B cell (primary cell): ENCODE data around the gene HOXB8. TPM values are rescaled to one million over a fixed set of nuclear protein-coding genes. Genes with fewer than 3 reads are reported as not detected.

Source experiments
- ATAC-seq: fragments of 200-7000 bp; cut with Tn5 transposase; one replicate; pipeline ENCODE4 v1.10.0; 2021; ENCODE audit warnings: low read depth, mild to moderate bottlenecking, moderate number of reproducible peaks, moderate library complexity
- CTCF ChIA-PET: fragments of 350-600 bp; sonication (Branson Sonifier 250); formaldehyde crosslinking; loops from one replicate; lab custom pipeline; 2021; ENCODE audit warnings: antibody characterized with exemption, inconsistent platforms; lab: Charles Lee
- POLR2A ChIA-PET: fragments of 350-600 bp; sonication (Branson Sonifier 250); formaldehyde crosslinking; loops from one replicate; lab custom pipeline; 2021; ENCODE audit warnings: antibody characterized with exemption; lab: Charles Lee
- DNase-seq: peaks from one replicate; pipeline ENCODE4 v3.0.0; 2013
- H2AFZ ChIP-seq: 2 replicates; pipeline ENCODE4 v1.6.1; 2012; ENCODE audit warnings: mild to moderate bottlenecking, low read depth, low read length; ENCODE audit not compliant: insufficient read depth, poor library complexity, severe bottlenecking
- H3K27ac ChIP-seq, 2 donors: 1 replicate in 1 of 2; 2 replicates in 1 of 2; pipeline ENCODE4 v1.5.1; 2012 to 2013; ENCODE audit warnings: low read length in 2 of 2, mild to moderate bottlenecking in 2 of 2, moderate library complexity in 1 of 2
- H3K27me3 ChIP-seq, 4 experiments: fragments of 200-600 bp in 1 of 4; sonication (generic) in 1 of 4; replicated peaks in 1 of 4; 1 replicate in 2 of 4; 2 replicates in 2 of 4; pipeline versions ENCODE4 v1.6.1 to v1.7.0; 2013 to 2016; ENCODE audit warnings: low read length in 3 of 4, mild to moderate bottlenecking in 2 of 4, mixed read lengths in 1 of 4, moderate library complexity in 1 of 4; ENCODE audit not compliant: insufficient read depth in 4 of 4, control insufficient read depth in 3 of 4; ENCODE audit errors: control extremely low read depth in 1 of 4
- H3K36me3 ChIP-seq, 2 experiments: replicated peaks in 1 of 2; 1 replicate in 1 of 2; 2 replicates in 1 of 2; pipeline versions ENCODE4 v1.6.1 to v1.7.1; 2013; ENCODE audit warnings: low read length in 1 of 2; ENCODE audit not compliant: insufficient read depth in 2 of 2, control insufficient read depth in 1 of 2; ENCODE audit errors: control extremely low read depth in 1 of 2, extremely low read depth in 1 of 2
- H3K4me1 ChIP-seq, 2 donors: fragments of 200-600 bp in 1 of 2; sonication (generic) in 1 of 2; 1 replicate in 1 of 2; 2 replicates in 1 of 2; pipeline versions ENCODE4 v1.5.1 to v1.6.1; 2013 to 2017; ENCODE audit warnings: low read length in 2 of 2; ENCODE audit not compliant: control insufficient read depth in 2 of 2, insufficient read depth in 2 of 2
- H3K4me2 ChIP-seq: replicated peaks from 2 replicates; pipeline ENCODE3; 2012; ENCODE audit warnings: mild to moderate bottlenecking, low read depth, low read length; ENCODE audit not compliant: poor library complexity, severe bottlenecking
- H3K4me3 ChIP-seq, 5 experiments: fragments of 200-600 bp in 1 of 5; sonication (generic) in 1 of 5; 1 replicate in 3 of 5; 2 replicates in 2 of 5; pipeline versions ENCODE4 v1.5.1 to v1.7.0; 2011 to 2016; ENCODE audit warnings: low read length in 4 of 5, mild to moderate bottlenecking in 4 of 5, low read depth in 2 of 5, control low read depth in 1 of 5, moderate library complexity in 1 of 5; ENCODE audit not compliant: insufficient read depth in 1 of 5; ENCODE audit errors: control extremely low read depth in 1 of 5, extremely low read depth in 1 of 5
- H3K79me2 ChIP-seq: fragments of 200-600 bp; sonication (generic); one replicate; pipeline ENCODE4 v1.6.0; 2016; ENCODE audit warnings: low read length; ENCODE audit not compliant: control insufficient read depth, insufficient read depth
- H3K9ac ChIP-seq: fragments of 200-600 bp; sonication (generic); 2 replicates; pipeline ENCODE4 v1.6.1; 2017; ENCODE audit warnings: mild to moderate bottlenecking, low read length, moderate library complexity
- H3K9me3 ChIP-seq, 3 donors: one replicate each; pipeline versions ENCODE4 v1.6.1 to v1.7.1; 2013; ENCODE audit warnings: low read length in 2 of 3; ENCODE audit not compliant: control insufficient read depth in 2 of 3, insufficient read depth in 1 of 3; ENCODE audit errors: control extremely low read depth in 1 of 3
- H4K20me1 ChIP-seq: 2 replicates; pipeline ENCODE4 v1.6.0; 2012; ENCODE audit warnings: mild to moderate bottlenecking, low read length; ENCODE audit not compliant: insufficient read depth, control insufficient read depth, poor library complexity, severe bottlenecking
- H3K27ac Mint-ChIP-seq: one replicate; pipeline ENCODE4 v1.8.0; 2021; ENCODE audit warnings: mixed read lengths
- H3K27me3 Mint-ChIP-seq: one replicate; pipeline ENCODE4 v1.8.0; 2021; ENCODE audit warnings: mixed read lengths
- H3K4me1 Mint-ChIP-seq: one replicate; pipeline ENCODE4 v1.8.0; 2021; ENCODE audit warnings: mixed read lengths
- H3K4me3 Mint-ChIP-seq: one replicate; pipeline ENCODE4 v1.8.0; 2021; ENCODE audit warnings: mixed read lengths
- H3K9me3 Mint-ChIP-seq: one replicate; pipeline ENCODE4 v1.8.0; 2022; ENCODE audit warnings: mixed read lengths; ENCODE audit not compliant: insufficient read depth
- EZH2 ChIP-seq: IDR thresholded peaks from 2 replicates; pipeline ENCODE4 v1.6.1; 2012; ENCODE audit warnings: borderline replicate concordance, low read depth, mild to moderate bottlenecking, moderate library complexity, low read length; ENCODE audit not compliant: insufficient read depth, poor library complexity, severe bottlenecking
- WGBS: methylation state at CpG from one replicate; pipeline ENCODE4 v1.1.5; 2013; ENCODE audit warnings: missing lambda C conversion rate; ENCODE audit not compliant: insufficient coverage; 5-methylcytosine and 5-hydroxymethylcytosine counted together
- intact Hi-C: fragments of 100-400 bp; cut with micrococcal nuclease; formaldehyde crosslinking; loops from one replicate; pipeline ENCODE4 v1.10.0; 2022
- polyA plus RNA-seq: library from polyadenylated mRNA; depleted of rRNA; stranded (reverse); fragments of >200 nt; gene quantifications from 2 replicates; pipeline ENCODE4 v1.2.3, GENCODE V29; 2012
- total RNA-seq, 2 donors: library from RNA; stranded (reverse); fragments of 120-200 nt in 1 of 2; gene quantifications; 1 replicate in 1 of 2; 2 replicates in 1 of 2; pipeline versions ENCODE4 v1.2.3 to v1.2.4, GENCODE V29; 2013 to 2022
- TF ChIP-seq, protein P1 (sequence below): fragments of 200-600 bp; IDR thresholded peaks from one replicate; pipeline ENCODE4 v1.8.0; 2022; ENCODE audit warnings: antibody characterized with exemption, mild to moderate bottlenecking

HOXB8 gene
- total and polyA plus RNA-seq, 2 donors (not counting 1 experiment from before 2014, with no cell fraction given) = not detected

DNA sequence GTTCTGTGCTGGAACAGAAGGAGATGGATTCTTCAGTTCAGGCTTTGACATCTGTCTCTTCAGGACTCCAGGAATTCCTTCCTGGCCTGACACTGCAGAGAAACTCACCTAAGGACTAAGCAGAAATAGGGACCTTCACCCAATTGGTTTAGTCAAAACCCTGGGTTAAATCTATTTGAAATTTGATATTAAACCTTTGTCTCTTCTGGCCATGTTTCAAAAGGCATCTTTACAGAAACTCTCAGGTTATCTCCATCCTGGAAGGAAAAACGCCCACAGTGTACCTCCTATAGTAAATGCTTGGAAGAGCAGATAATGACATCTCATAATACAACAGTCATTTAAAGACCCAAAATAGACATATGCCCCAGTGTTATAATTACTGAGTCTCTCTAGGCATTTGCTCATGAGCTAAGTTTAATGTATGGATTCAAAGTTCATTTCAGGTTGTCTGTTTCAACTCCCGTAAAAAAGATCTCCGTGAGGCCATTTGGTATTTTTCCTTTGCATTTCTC is 31.3 kb downstream of the HOXB8 start:
- Histone ChIP-seq H3K36me3 (no peaks in the 10 kb centered on the region), H3K79me2 (no peaks in the 10 kb centered on the region), H2AFZ (no peak overlapping the region), H3K4me3 (no peak overlapping the region), H3K27ac (no peak overlapping the region), H3K9me3 (peaks cover 0 to 27% (median 0%) of the 10 kb centered on the region in 3 donors), H3K4me2 (no peak overlapping the region), H3K27me3 (peaks cover 0 to 99% (median 90%) of the 10 kb centered on the region in 4 experiments), H3K4me1 (peaks cover 50 to 60% of the 10 kb centered on the region in 2 donors), H4K20me1 (peaks cover 4% of the 10 kb centered on the region), H3K9ac (no peak overlapping the region)
- peaks cover 94% of the 10 kb centered on the region for H3K27me3 Mint-ChIP-seq
- H3K9me3 Mint-ChIP-seq = no peaks in the 10 kb centered on the region
- ATAC-seq (no peak), DNase-seq (no peak)
- ChIA-PET POLR2A (no interaction called here), CTCF (interaction anchor here (0.9 to 2.2 kb wide), 3 partner anchors 29 to 248 kb away, joined by 4 to 20 read pairs (median 4); no protein-coding TSS in a partner anchor)
- intact Hi-C loops = no loop called here
- peaks cover 49% of the 10 kb centered on the region for H3K4me1 Mint-ChIP-seq
- H3K27ac Mint-ChIP-seq = no peak overlapping the region
- no peak for TF ChIP-seq EZH2
- TF ChIP-seq, protein P1, sequence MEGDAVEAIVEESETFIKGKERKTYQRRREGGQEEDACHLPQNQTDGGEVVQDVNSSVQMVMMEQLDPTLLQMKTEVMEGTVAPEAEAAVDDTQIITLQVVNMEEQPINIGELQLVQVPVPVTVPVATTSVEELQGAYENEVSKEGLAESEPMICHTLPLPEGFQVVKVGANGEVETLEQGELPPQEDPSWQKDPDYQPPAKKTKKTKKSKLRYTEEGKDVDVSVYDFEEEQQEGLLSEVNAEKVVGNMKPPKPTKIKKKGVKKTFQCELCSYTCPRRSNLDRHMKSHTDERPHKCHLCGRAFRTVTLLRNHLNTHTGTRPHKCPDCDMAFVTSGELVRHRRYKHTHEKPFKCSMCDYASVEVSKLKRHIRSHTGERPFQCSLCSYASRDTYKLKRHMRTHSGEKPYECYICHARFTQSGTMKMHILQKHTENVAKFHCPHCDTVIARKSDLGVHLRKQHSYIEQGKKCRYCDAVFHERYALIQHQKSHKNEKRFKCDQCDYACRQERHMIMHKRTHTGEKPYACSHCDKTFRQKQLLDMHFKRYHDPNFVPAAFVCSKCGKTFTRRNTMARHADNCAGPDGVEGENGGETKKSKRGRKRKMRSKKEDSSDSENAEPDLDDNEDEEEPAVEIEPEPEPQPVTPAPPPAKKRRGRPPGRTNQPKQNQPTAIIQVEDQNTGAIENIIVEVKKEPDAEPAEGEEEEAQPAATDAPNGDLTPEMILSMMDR = no peak
- H3K4me3 Mint-ChIP-seq = no peak overlapping the region
- no CpG with 5 or more reads among the region's 3 CpGs for WGBS

DNA sequence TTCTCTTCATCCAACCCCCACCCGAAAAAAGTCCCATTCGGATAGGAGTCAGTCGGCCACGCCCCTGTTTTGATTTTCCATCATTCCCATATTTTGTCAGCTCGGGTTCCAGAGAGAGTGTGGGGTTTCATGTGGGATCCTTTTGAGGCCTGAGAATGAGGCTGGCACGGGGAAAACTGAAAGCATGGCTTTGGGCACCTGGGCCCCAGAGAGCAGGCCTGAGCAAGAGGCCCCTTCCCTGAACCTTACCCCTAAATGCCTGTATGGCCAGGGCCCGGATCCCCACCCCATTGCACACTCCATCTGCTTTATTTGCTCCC is 32.4 kb downstream of the HOXB8 start:
- H3K9me3 ChIP-seq = peaks cover 0 to 29% (median 0%) of the 10 kb centered on the region in 3 donors
- peaks cover 0 to 93% (median 81%) of the 10 kb centered on the region in 4 experiments for H3K27me3 ChIP-seq
- H3K27ac ChIP-seq = no peak overlapping the region
- no peaks in the 10 kb centered on the region for H3K79me2 ChIP-seq
- DNase-seq = peak; percentile 18
- H3K36me3 ChIP-seq = no peaks in the 10 kb centered on the region
- peaks cover 88% of the 10 kb centered on the region for H3K27me3 Mint-ChIP-seq
- ChIA-PET POLR2A (interaction anchor here (0.6 kb wide), 1 partner anchor 231 kb away, joined by 4 read pairs; no protein-coding TSS in a partner anchor), CTCF (interaction anchor here (1.1 to 2.2 kb wide), 5 partner anchors 30 to 278 kb away, joined by 3 to 20 read pairs (median 3); no protein-coding TSS in a partner anchor)
- no peak for ATAC-seq
- peaks cover 4% of the 10 kb centered on the region for H4K20me1 ChIP-seq
- intact Hi-C loops = no loop called here
- WGBS = 35% methylated on average over 3 of the region's 7 CpGs
- TF ChIP-seq EZH2 = no peak
- TF ChIP-seq, protein P1 = no peak
- H3K4me2 ChIP-seq = peak overlapping the region; percentile 90
- no peak overlapping the region for H3K27ac Mint-ChIP-seq
- H3K4me3 Mint-ChIP-seq = peak overlapping the region; percentile 82
- H3K4me1 Mint-ChIP-seq = peaks cover 51% of the 10 kb centered on the region
- H2AFZ ChIP-seq = no peak overlapping the region
- H3K4me3 ChIP-seq = peak overlapping the region in 1 of 5 experiments; percentile 59
- H3K9me3 Mint-ChIP-seq = no peaks in the 10 kb centered on the region
- H3K9ac ChIP-seq = no peak overlapping the region
- peaks cover 53 to 62% of the 10 kb centered on the region in 2 donors for H3K4me1 ChIP-seq
